Measurements from ENCODE around the gene CKLF.
"Not testable (repeated sequence)": the region's sequence is repeated elsewhere in the genome, so short reads cannot be mapped to it uniquely, and the experiment has no call there.

CKLF gene

GRCh38 chr16:66552286-66553177, at the start of gene CKLF:
Gene CKLF (plus strand): TSS chr16:66552576. CDS start chr16:66552716, 140 bp downstream.
- DNase-seq (ENCODE audit: low read depth) = peak; percentile 80

- no peak for DNase-seq (ENCODE audit: low read depth)
Observed at GRCh38 chr16:66503030-66503429, 49.3 kb upstream of the CKLF start.

GRCh38 chr16:66503612-66504011, 48.8 kb upstream of the CKLF start:
- DNase-seq (ENCODE audit: low read depth) = no peak

- no peak for DNase-seq (ENCODE audit: low read depth)
Observed at GRCh38 chr16:66507731-66508239, 44.6 kb upstream of the CKLF start.

- no peak for DNase-seq (ENCODE audit: low read depth)
Observed at GRCh38 chr16:66508248-66508913, 44.0 kb upstream of the CKLF start.

- DNase-seq (ENCODE audit: low read depth) = no peak
Observed at GRCh38 chr16:66508914-66509496, 43.4 kb upstream of the CKLF start.

GRCh38 chr16:66509576-66509975, 42.8 kb upstream of the CKLF start:
- DNase-seq (ENCODE audit: low read depth) = no peak

- no peak for DNase-seq (ENCODE audit: low read depth)
Observed at GRCh38 chr16:66510298-66510697, 42.1 kb upstream of the CKLF start.

GRCh38 chr16:66510711-66511601, 41.4 kb upstream of the CKLF start:
- no peak for DNase-seq (ENCODE audit: low read depth)

GRCh38 chr16:66511602-66512271, 40.6 kb upstream of the CKLF start:
- no peak for DNase-seq (ENCODE audit: low read depth)

GRCh38 chr16:66512272-66513110, 39.9 kb upstream of the CKLF start:
- DNase-seq (ENCODE audit: low read depth) = no peak

GRCh38 chr16:66513111-66513723, 39.2 kb upstream of the CKLF start:
- DNase-seq (ENCODE audit: low read depth) = no peak

- not testable (repeated sequence) for DNase-seq (ENCODE audit: low read depth)
Observed at GRCh38 chr16:66514391-66514790, 38.0 kb upstream of the CKLF start.

GRCh38 chr16:66514980-66515595, 37.3 kb upstream of the CKLF start:
- not testable (repeated sequence) for DNase-seq (ENCODE audit: low read depth)

- DNase-seq (ENCODE audit: low read depth) = no peak
Observed at GRCh38 chr16:66515596-66516508, 36.5 kb upstream of the CKLF start.

- no peak for DNase-seq (ENCODE audit: low read depth)
Observed at GRCh38 chr16:66516509-66516807, 35.9 kb upstream of the CKLF start.

GRCh38 chr16:66516808-66517585, 35.4 kb upstream of the CKLF start:
- peak; percentile 78 for DNase-seq (ENCODE audit: low read depth)

Data from T-helper 22 cell (primary cell).